ENCODE results near the gene SCAMP2. TPM values are rescaled to one million over a fixed set of nuclear protein-coding genes. Genes with fewer than 3 reads are reported as not detected.

Gene SCAMP2
- total RNA-seq, 1 experiment from 2014 or later: 50.2 TPM

DNA sequence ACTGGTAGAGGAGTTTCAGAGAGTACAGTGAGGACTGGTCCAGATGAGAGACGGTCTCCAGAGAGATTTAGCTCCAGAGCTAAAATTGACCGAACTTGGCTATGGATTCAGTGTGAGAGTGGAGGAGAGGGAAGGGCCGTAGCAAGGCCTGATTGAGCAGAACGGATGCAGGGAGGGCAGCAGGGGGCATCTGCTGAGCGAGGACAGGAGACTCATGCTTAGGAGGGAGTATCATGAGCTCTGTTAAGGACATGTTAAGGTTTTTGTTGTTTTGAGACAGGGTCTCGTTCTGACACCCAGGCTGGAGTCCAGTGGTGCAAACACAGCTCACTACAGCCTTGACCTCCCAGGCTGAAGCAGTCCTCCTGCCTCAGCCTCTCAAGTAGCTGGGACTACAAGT is 68.2 kb downstream of the SCAMP2 start:
- Mint-ChIP-seq H3K4me3 (no peak overlapping the region), H3K36me3 (ENCODE audit: insufficient read depth in 1 of 3, low read depth in 3 of 3) (peaks cover 11 to 31% (median 30%) of the 10 kb centered on the region in 3 experiments; a peak in 5 of 7 replicates), H3K4me1 (peaks cover 11 to 22% of the 10 kb centered on the region in 2 experiments), H3K27ac (peak overlapping the region in 2 of 3 experiments; percentile 12 to 53; a peak in 3 of 7 replicates), H3K27me3 (ENCODE audit: low read depth) (0 out of 2 replicates have a peak, but pooled peaks cover 2% of the 10 kb centered on the region), H3K9me3 (no peaks in the 10 kb centered on the region)
- no peak overlapping the region for H3K14ac ChIP-seq (ENCODE audit: insufficient read depth, low read length)
- H4K5ac ChIP-seq (ENCODE audit: insufficient read length, low read depth, low read length): no peak overlapping the region
- WGBS (ENCODE audit: extremely low coverage, insufficient read length, low lambda C conversion rate): no CpG with 5 or more reads among the region's 6 CpGs
- no peaks in the 10 kb centered on the region for H3K4me1 ChIP-seq (ENCODE audit: insufficient read depth, low read length)
- H2AK5ac ChIP-seq (ENCODE audit: insufficient read length, low read length): no peak overlapping the region
- H2BK5ac ChIP-seq (ENCODE audit: insufficient read length, low read length): no peak overlapping the region
- no peak overlapping the region for H3K4me2 ChIP-seq (ENCODE audit: insufficient read depth, insufficient read length, low read length)
- H2AFZ ChIP-seq (ENCODE audit: low read length): no peak overlapping the region
- TF ChIP-seq CTCF (conservative IDR thresholded peaks at IDR 0.05): no peak
- H3K9me3 ChIP-seq (ENCODE audit: control insufficient read depth, low read depth, low read length): no peaks in the 10 kb centered on the region
- H3K56ac ChIP-seq (ENCODE audit: insufficient read length, low read depth, low read length): no peak overlapping the region
- no peak overlapping the region for H3K4ac ChIP-seq (ENCODE audit: low read depth, low read length)
- H3K79me2 ChIP-seq (ENCODE audit: insufficient read depth, low read length): no peaks in the 10 kb centered on the region
- H3T11ph ChIP-seq (ENCODE audit: low read length): no peak overlapping the region
- no peak overlapping the region for H3K23ac ChIP-seq (ENCODE audit: insufficient read length, low read depth, low read length)
- no peak overlapping the region for H4K91ac ChIP-seq (ENCODE audit: insufficient read length, low read depth, low read length)
- no peaks in the 10 kb centered on the region for H3K79me1 ChIP-seq (ENCODE audit: insufficient read depth, low read depth, low read length, poor library complexity, severe bottlenecking)
- no peak overlapping the region for H3K18ac ChIP-seq (ENCODE audit: insufficient read length, low read depth, low read length)
- no peaks in the 10 kb centered on the region for H4K20me1 ChIP-seq (ENCODE audit: control insufficient read depth, insufficient read depth, insufficient read length)
- H3K27ac ChIP-seq (ENCODE audit: insufficient read length, low read depth, low read length): no peak overlapping the region
- H2BK12ac ChIP-seq (ENCODE audit: insufficient read length, low read depth, low read length): no peak overlapping the region
- no peaks in the 10 kb centered on the region for H3K23me2 ChIP-seq (ENCODE audit: insufficient read length, low read depth, low read length, poor library complexity, severe bottlenecking)
- H2BK15ac ChIP-seq (ENCODE audit: low read depth, low read length): no peak overlapping the region
- H2BK120ac ChIP-seq (ENCODE audit: low read depth, low read length, poor library complexity, severe bottlenecking): no peak overlapping the region
- H3K9ac ChIP-seq (ENCODE audit: extremely low read depth, insufficient read length, low read length): no peak overlapping the region
- H2BK20ac ChIP-seq (ENCODE audit: low read depth, low read length, poor library complexity, severe bottlenecking): no peak overlapping the region
- no peak for DNase-seq
- no peaks in the 10 kb centered on the region for H3K27me3 ChIP-seq (ENCODE audit: insufficient read depth, low read length)
- H4K8ac ChIP-seq (replicated peaks; ENCODE audit: insufficient read length, low read depth, low read length): no peak overlapping the region
